ENCODE measurements around the gene ABCF2. TPM values are rescaled to one million over a fixed set of nuclear protein-coding genes. Genes with fewer than 3 reads are reported as not detected.

The ABCF2 gene
- total RNA-seq, 1 experiment from 2014 or later: 63.7 TPM

DNA sequence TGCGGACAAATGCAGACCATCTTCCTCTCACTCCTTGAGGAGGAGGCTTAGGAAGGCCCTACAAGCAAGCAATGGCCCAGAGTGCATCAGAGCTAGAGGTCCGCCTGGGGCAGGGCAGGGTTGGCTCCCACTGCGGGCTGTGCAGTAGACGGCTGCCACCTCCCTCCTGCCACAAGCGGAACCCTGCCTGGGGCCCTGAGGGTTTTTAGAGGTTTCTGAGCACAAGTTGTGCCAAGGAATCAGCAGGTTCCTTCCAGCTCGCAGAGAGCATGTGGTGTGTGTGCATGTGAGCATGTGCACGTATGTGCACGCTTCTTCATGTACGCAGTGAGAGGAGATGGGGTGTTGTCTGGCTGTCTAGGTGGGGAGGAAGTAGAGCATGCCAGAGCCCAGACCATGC, 47.4 kb upstream of the ABCF2 start:
- Histone ChIP-seq H3K9me3 (ENCODE audit: control insufficient read depth in 1 of 2, insufficient read depth in 1 of 2, low read depth in 1 of 2, low read length in 2 of 2) (no peaks in the 10 kb centered on the region), H3K4me1 (ENCODE audit: control insufficient read depth in 1 of 2, insufficient read depth in 2 of 2, low read length in 2 of 2) (peaks cover 12 to 17% of the 10 kb centered on the region in 2 experiments; a peak in 3 of 4 replicates), H3K36me3 (ENCODE audit: control insufficient read depth in 1 of 2, insufficient read depth in 2 of 2, low read length in 2 of 2) (no peaks in the 10 kb centered on the region), H3K27ac (ENCODE audit: low read depth, low read length) (no peak overlapping the region), H3K27me3 (ENCODE audit: insufficient read depth, low read length) (no peaks in the 10 kb centered on the region), H4K20me1 (ENCODE audit: insufficient read depth) (no peaks in the 10 kb centered on the region), H3K4me3 (replicated peaks in 1 of 2; ENCODE audit: low read depth in 1 of 2, low read length in 2 of 2) (no peak overlapping the region), H3K9me2 (ENCODE audit: insufficient read depth) (no peaks in the 10 kb centered on the region), H2AFZ (ENCODE audit: low read depth, low read length, poor library complexity, severe bottlenecking) (no peak overlapping the region), H3K9ac (ENCODE audit: low read length) (no peak overlapping the region), H3K79me2 (ENCODE audit: insufficient read depth, low read length) (no peaks in the 10 kb centered on the region), H3K4me2 (ENCODE audit: low read length) (no peak overlapping the region)
- POLR2A ChIA-PET: no interaction called here
- intact Hi-C loops (cut with micrococcal nuclease): no loop called here
- BruUV-seq (replicated peaks): no TSS peak
- ATAC-seq (no peak), DNase-seq (ENCODE audit: low read depth, low spot score) (no peak)
- CTCF ChIA-PET: no interaction called here
- RAD21 ChIA-PET (ENCODE audit: low non-redundant PET in 1 of 2, low total read pairs in 2 of 2, uncharacterized antibody in 2 of 2, unreplicated experiment in 2 of 2): no interaction called here
- TF ChIP-seq EZH2 (IDR thresholded peaks at IDR 0.05) (no peak), TCF7L2 (IDR thresholded peaks at IDR 0.05; ENCODE audit: borderline replicate concordance, extremely low read depth, insufficient read depth, insufficient read length) (no peak), REST (IDR thresholded peaks at IDR 0.05; ENCODE audit: low read depth) (no peak), CTCF (IDR thresholded peaks at IDR 0.05 in 2 of 3, conservative IDR thresholded peaks at IDR 0.05 in 1 of 3; ENCODE audit: borderline replicate concordance in 1 of 3, insufficient read depth in 1 of 3, low read depth in 2 of 3, low read length in 2 of 3) (no peak), SP1 (IDR thresholded peaks at IDR 0.05; ENCODE audit: low read depth) (no peak), JUND (IDR thresholded peaks at IDR 0.05) (no peak), FOSL1 (IDR thresholded peaks at IDR 0.05; ENCODE audit: low read depth) (no peak), YY1 (IDR thresholded peaks at IDR 0.05; ENCODE audit: extremely low read depth, insufficient replicate concordance, low read depth, low read length) (no peak), ZBTB33 (IDR thresholded peaks at IDR 0.05; ENCODE audit: extremely low read depth, insufficient replicate concordance, low read length) (no peak), POLR2AphosphoS5 (IDR thresholded peaks at IDR 0.05; ENCODE audit: low read depth, low read length) (no peak), EZH2phosphoT487 (IDR thresholded peaks at IDR 0.05; ENCODE audit: borderline replicate concordance) (no peak), POLR2A (IDR thresholded peaks at IDR 0.05; ENCODE audit: borderline replicate concordance, extremely low read depth, insufficient read depth, insufficient read length) (no peak), ZFX (IDR thresholded peaks at IDR 0.05) (no peak), RAD21 (IDR thresholded peaks at IDR 0.05; ENCODE audit: low read depth) (no peak), MAX (IDR thresholded peaks at IDR 0.05) (no peak), SIN3A (IDR thresholded peaks at IDR 0.05; ENCODE audit: low read depth) (no peak), EGR1 (IDR thresholded peaks at IDR 0.05; ENCODE audit: low read depth) (no peak), SRF (IDR thresholded peaks at IDR 0.05; ENCODE audit: low read depth) (no peak)
